SK-N-DZ (cell line): ENCODE data around the gene STPG4. TPM values are rescaled to one million over a fixed set of nuclear protein-coding genes. Genes with fewer than 3 reads are reported as not detected.
A peak's percentile ranks its signal among the peaks of the same experiment; 100 is the strongest.
"Not testable (repeated sequence)": the region's sequence is repeated elsewhere in the genome, so short reads cannot be mapped to it uniquely, and the experiment has no call there.

Experiments
- DNase-seq: peaks from one replicate; pipeline ENCODE4 v3.0.0-alpha.2; 2015; ENCODE audit warnings: low spot score
- polyA plus RNA-seq, 2 experiments: library from polyadenylated mRNA; depleted of rRNA; stranded (reverse); fragments of >200 nt; gene quantifications; 2 replicates each; pipeline ENCODE4 v1.2.3, GENCODE V29; 2014

STPG4 gene
- polyA plus RNA-seq (2014; cell fraction: cytosol; rRNA removed) = not detected in 2 replicates
- polyA plus RNA-seq (2014; cell fraction: nucleus; rRNA removed) = 0.22 TPM in 1 of 2 replicates, not detected in the other

DNA sequence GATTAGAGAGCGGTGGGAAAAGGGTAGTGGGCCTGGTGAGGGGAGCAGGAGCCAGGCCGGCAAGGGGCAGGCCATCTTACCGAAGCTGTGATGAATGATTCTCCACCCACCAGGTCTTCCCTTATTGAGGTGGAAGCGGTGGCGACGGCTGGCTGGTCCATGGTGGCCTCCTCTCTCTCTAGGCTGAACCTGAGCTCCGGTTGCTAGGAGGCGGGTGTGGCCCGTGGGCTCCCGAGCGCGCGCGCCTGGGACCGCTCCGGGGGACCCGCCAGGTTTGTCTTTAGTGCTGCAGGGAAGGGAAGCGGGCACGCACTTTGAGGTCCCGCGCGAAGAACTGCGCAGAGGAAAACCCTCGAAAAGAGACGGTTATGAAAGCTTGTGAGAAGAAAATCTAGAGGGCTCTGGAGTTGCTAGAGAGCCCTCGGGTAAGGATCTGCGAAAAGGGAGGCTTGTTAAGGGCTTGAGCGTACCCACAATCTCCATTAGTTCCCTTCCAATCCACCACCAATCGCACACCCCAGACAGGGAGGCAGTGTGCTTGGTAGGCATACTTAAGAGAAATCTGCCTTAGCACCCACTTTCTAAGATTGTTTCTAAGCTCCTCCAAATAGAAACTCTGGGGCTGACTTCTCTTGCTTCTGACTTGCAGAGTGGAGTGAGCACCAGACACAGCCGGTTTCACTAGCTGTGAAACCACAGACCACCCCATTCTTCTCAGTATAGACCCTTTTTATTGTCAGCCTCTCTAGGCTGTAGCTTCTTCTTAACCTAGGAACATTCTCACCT, at the start of gene STPG4:
Gene STPG4, minus strand, starts transcription at position 218 of the 786 bp plus-strand sequence. Its CDS starts 57 bp downstream, at position 161.
- DNase-seq = no peak

GRCh38 chr2:47204691-47205090, 49.6 kb upstream of the STPG4 start:
- DNase-seq = no peak

GRCh38 chr2:47203995-47204394, 48.9 kb upstream of the STPG4 start:
- DNase-seq = no peak

GRCh38 chr2:47201224-47201623, 46.1 kb upstream of the STPG4 start:
- no peak for DNase-seq

- DNase-seq = no peak
Measured at GRCh38 chr2:47198985-47199451, 43.9 kb upstream of the STPG4 start.

- DNase-seq = no peak
Measured at GRCh38 chr2:47196499-47196898, 41.4 kb upstream of the STPG4 start.

GRCh38 chr2:47196046-47196445, 40.9 kb upstream of the STPG4 start:
- DNase-seq = no peak

DNA sequence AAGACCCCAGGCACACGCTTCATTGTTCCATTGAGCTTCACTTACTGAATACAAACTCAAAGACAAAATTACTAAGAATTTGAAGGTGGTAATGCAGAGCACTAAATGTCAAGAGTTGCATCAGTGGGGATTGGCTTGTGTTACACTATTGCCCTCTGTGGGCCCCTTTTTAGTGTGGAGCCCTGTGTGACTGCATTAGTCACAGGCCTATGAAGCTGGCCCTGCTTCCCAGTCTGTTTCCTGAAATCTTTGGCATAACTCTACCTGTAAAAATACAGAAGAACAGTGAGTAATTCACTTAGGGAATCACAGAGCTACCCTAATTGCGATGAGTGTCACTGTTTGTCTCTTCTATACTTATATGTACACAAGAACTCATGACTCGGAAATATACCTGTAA, 40.0 kb upstream of the STPG4 start:
- DNase-seq = no peak

GRCh38 chr2:47194410-47194809, 39.3 kb upstream of the STPG4 start:
- no peak for DNase-seq

DNA sequence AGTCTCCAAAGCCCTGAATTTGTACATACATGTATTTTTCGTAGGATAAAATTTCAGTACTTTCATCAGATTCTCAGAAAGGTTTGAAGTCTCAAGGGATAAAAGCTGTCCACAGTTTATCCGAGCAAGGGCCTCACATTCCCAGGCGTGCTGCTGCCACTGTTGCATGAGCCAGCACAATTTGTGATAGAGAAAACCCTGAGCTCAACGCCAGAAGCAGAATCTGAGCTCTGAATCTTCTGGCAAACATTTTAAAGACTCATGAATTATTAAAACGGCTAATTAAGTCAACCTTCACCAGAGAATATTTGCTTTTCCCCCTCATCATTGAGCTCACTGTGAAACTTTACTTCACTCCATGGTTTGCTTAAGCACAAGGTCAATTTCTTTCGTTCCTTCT, 38.5 kb upstream of the STPG4 start:
- DNase-seq = no peak

DNA sequence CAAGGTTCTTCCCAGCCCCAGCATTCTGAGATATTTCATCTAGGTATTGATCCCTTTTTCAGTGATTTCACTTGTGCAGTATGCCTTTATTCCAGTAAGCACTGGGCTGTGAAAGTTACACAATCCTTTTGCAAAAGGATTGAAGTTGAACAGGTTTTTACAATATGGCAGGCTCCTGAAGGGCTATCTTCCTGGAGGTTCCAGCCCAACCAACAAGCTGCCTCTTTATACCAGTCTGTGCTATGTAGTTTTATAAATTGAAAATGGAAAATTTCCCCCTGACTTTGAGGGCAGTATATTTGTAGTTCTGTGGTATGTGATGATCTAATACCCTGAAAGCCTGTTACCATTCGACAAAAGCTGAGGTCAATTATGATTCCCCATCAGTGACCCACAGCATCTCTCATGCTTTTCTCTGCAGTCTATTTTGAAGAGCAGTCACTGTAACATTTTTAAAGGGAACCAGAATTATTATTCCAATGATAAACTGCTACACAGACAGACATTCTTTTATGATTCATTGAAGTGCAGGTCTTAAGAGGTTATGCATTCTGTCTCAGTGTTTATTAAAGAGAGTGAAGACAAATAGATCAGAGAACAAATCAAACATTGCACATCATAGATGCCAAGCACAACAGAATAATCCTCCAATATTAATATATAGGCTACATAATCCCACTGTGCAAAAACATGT, 35.2 kb upstream of the STPG4 start:
- no peak for DNase-seq

DNA sequence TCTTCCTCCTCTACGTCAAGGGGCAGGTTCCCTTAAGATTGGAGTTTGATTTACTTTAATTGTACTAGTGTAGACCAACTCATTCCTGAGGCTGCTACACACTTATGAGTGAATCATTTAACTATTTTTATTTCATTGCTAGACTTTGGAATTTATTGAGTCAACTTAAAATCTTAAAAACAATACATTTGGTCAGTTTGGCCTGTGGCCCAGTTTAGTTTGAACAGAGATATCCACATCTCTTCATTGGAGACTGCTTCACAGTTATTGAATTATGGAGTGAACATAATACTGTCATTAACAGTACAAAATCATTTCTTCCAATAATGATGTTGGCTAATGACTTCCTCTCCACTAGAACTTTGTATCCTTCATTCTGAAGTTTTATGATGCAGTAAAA, 34.5 kb upstream of the STPG4 start:
- DNase-seq = no peak

GRCh38 chr2:47187069-47187468, 32.0 kb upstream of the STPG4 start:
- DNase-seq = no peak

GRCh38 chr2:47186351-47186750, 31.2 kb upstream of the STPG4 start:
- no peak for DNase-seq

DNA sequence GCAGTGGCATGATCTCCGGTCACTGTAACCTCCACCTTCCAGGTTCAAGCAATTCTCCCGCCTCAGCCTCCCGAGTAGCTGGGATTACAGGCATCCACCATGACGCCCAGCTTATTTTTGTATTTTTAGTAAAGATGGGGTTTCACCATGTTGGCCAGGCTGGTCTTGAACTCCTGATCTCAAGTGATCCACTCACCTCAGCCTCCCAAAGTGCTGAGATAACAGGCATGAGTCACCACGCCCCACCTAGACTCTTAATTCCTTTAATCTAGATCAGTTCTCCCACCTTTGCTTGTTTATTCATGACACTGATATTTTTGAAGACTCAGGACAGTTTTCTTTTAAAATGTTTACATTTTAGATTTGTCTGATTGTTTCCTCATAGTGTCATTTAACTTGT, 30.0 kb upstream of the STPG4 start:
- DNase-seq = not testable (repeated sequence)

DNA sequence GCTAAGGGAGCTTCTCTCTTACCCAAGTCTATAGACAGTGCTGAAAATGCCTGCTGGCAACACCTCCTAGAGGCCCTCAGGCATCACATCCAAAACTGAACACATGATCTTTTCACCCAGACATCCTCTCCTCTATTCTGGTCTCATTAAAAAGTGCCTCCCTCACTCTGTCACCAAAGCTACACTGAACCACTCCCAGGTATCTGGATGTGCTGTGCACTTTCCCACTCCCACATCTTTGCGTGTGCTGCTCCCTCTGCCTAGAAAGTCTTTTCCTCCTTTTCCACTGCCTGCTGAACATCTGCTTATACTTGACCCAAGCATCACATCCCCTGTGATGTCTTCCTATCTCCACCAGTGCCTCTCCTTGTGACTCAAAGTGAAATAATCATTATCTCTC, 26.1 kb upstream of the STPG4 start:
- DNase-seq = no peak

- DNase-seq = no peak
Measured at GRCh38 chr2:47180531-47180930, 25.4 kb upstream of the STPG4 start.

DNA sequence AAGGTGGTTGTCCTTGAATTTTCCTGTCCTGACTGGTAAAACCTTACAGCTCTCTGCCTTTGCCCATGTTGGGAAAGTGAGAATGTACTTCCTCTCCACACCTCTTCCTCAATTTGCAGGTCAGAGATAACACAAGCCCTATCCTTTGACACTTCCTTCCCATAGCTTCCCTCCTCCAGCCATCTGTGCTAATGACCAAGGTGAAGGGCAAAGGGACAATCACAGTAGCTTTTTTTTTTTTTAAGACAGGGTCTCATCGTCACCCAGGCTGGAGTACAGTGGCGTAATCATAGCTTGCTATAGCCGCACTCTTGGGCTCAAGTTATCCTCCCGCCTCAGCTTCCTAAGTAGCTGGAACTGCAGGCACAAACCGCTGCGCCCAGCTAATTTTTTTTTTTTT, 24.3 kb upstream of the STPG4 start:
- DNase-seq = no peak

DNA sequence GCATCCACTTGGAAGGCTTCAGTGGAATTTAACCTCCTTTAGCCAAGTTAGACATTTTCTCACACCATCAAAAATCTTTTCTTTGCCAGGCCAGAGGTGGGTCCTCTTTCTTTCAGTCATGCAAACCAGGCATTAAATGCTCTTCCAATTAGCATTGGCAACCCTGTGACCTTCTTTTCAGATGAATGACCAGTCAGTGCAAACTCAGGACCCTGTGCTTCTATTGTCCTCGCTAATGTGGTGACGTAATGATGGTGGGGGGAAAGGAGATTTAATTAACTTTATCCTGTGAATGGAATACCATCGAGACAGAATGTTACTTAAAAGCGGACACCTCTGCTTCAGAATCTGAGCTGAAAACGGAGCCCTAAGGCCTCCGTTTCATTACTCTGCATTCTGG, 23.2 kb upstream of the STPG4 start:
- no peak for DNase-seq

DNA sequence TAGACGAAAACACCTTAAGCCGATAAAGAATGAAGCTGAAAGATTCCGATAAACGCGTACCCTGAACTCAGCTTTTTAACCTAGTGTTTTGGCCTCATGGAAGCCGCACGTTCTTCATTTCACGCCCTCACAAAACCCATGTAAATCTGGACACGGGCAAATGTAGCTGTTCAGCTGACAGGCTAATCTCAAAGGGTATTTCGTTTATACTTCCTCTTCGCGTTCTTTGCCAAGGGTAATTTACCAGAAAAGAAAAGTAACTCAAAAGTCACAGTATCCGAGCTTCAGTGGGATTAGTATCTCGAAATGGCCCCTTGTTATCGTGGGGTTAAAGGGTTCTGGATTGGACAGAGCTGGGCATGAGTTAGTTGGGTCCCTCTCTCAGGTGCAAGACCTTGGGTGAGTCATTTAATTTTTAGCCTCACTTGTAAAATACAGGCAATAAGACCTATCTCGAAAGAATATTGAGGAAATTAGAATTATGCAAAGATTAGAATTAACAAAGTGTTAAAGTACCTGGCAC, 22.0 kb upstream of the STPG4 start:
- DNase-seq = no peak

DNA sequence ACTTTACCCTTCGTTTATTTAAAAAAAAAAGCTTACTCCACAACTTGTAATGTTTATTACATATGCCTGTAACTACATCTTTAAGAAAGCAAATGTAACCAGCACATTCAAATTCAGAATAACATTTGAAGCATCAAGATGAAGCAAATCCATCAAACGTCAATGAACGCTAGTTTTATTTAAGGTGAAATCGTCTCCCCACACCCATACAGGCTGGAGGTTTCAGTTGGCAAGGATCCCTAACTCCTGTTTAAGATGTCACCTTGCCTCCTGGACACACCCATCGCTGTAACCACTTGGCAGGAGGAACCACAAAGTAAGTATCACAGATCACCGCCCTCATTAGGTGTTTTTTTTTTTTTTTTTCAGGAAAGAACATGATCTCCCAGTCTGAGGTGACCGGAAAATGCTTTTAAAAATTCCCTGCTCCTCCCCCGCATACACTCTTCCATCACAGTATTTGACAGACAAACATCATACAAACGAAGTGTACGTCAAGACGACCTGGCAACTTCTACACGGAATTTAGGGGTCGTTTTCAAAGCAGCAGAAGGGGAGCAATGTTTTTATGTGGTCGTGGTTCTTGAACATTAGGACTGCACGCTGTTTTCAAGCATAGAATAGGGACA, 19.7 kb upstream of the STPG4 start:
- DNase-seq = peak; percentile 27
